Tibial artery (tissue), 4 donors: ENCODE data around the gene CHRNE.

Source experiments
- DNase-seq, 2 donors: peaks; one replicate each; pipeline ENCODE4 v3.0.0-alpha.2; 2019
- H3K27ac ChIP-seq, 2 donors: fragments of 200-600 bp; sonication (generic) in 1 of 2; 1 replicate in 1 of 2; 2 replicates in 1 of 2; pipeline ENCODE4 v1.5.1; 2018 to 2019; ENCODE audit warnings: mild to moderate bottlenecking in 1 of 2
- H3K27me3 ChIP-seq, 2 donors: fragments of 200-600 bp; sonication (generic) in 1 of 2; one replicate each; pipeline versions ENCODE4 v1.5.1 to v1.6.0; 2016 to 2019
- H3K36me3 ChIP-seq, 3 donors: fragments of 200-600 bp; sonication (generic) in 2 of 3; one replicate each; pipeline ENCODE4 v1.5.1; 2016 to 2019; ENCODE audit warnings: mild to moderate bottlenecking in 2 of 3
- H3K4me1 ChIP-seq, 4 donors: fragments of 200-600 bp; sonication (generic) in 2 of 4; 1 replicate in 3 of 4; 2 replicates in 1 of 4; pipeline ENCODE4 v1.5.1; 2016 to 2019
- H3K4me3 ChIP-seq, 2 donors: fragments of 200-600 bp; sonication (generic) in 1 of 2; 1 replicate in 1 of 2; 2 replicates in 1 of 2; pipeline ENCODE4 v1.5.1; 2018 to 2019; ENCODE audit warnings: mild to moderate bottlenecking in 2 of 2
- H3K9me3 ChIP-seq, 3 donors: fragments of 200-600 bp; sonication (generic) in 1 of 3; one replicate each; pipeline ENCODE4 v1.5.1; 2016 to 2019
- intact Hi-C: fragments of 100-400 bp; cut with DNase I; formaldehyde crosslinking; loops from one replicate; pipeline ENCODE4 v1.15.0; 2023; ENCODE audit warnings: low total_unique reads
- TF ChIP-seq, protein P1 (sequence below), 2 experiments: fragments of 200-600 bp in 1 of 2; fragments of 450-650 bp in 1 of 2; IDR thresholded peaks; one replicate each; pipeline ENCODE4 v1.5.1; 2017 to 2019; ENCODE audit warnings: antibody characterized with exemption in 2 of 2, mild to moderate bottlenecking in 1 of 2, moderate library complexity in 1 of 2

The CHRNE gene

DNA sequence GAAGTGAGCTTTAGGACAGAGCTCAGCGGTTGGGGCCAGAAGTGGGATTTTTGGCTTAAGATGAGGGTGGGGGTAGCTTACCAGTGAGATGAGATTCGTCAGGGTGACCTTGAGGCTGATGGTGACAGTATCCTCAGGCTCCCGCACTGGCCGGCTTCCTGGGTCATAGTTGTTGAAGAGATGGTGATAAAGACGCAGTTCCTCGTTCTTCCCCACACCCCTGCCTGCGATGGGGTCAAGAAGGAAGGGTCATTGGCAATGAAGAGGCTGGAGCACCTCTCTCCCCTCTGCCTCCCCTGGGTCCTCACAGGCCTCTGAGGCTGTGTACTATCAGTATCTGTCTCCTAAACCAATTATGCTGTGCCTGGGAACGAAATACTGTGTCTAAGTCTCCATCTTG is 358 bp downstream of the CHRNE start:
- TF ChIP-seq, protein P1, sequence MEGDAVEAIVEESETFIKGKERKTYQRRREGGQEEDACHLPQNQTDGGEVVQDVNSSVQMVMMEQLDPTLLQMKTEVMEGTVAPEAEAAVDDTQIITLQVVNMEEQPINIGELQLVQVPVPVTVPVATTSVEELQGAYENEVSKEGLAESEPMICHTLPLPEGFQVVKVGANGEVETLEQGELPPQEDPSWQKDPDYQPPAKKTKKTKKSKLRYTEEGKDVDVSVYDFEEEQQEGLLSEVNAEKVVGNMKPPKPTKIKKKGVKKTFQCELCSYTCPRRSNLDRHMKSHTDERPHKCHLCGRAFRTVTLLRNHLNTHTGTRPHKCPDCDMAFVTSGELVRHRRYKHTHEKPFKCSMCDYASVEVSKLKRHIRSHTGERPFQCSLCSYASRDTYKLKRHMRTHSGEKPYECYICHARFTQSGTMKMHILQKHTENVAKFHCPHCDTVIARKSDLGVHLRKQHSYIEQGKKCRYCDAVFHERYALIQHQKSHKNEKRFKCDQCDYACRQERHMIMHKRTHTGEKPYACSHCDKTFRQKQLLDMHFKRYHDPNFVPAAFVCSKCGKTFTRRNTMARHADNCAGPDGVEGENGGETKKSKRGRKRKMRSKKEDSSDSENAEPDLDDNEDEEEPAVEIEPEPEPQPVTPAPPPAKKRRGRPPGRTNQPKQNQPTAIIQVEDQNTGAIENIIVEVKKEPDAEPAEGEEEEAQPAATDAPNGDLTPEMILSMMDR (IDR thresholded peaks at IDR 0.05), result no peak
- H3K4me1 ChIP-seq, result peaks cover 0 to 45% (median 20%) of the 10 kb centered on the region in 4 donors
- DNase-seq, result no peak
- peaks cover 0 to 2% (median 0%) of the 10 kb centered on the region in 3 donors for H3K36me3 ChIP-seq
- H3K4me3 ChIP-seq, result no peak overlapping the region
- intact Hi-C loops, result no loop called here
- H3K27me3 ChIP-seq, result peaks cover 0 to 41% of the 10 kb centered on the region in 2 donors
- H3K9me3 ChIP-seq, result no peaks in the 10 kb centered on the region
- no peak overlapping the region for H3K27ac ChIP-seq

DNA sequence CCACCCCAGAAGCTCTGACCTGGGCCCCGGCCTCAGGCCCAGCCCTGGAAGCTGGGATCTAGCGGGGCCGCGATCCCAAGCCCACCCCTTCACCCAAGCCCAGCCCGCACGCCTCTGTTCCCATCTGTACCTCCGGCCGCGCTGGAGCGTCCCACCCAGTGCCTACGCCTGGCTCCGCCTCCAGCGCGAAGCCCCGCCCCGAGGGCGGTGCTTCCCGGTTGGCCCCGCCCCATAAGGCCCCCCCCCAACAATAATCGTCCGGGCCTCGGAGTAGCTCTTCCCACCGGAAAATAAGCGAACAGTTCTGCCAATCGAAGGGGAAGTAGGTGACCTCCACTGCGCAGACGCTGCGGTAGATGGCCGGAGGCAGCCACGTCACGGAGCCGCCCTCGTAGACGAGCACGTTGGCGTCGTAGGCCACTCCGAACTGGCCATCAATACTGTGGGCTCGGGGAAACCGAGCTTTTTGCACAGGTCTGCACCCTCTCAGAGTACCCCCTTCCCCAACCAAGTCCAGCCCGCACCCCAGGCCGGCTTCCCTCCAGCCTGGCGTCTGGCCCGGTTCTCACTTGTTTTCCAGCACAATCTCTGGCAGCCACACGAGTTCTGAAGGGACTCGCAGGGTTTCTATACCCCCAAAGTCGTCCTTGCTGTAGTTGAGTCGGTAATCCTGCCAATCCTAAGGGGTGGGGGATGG is 1.1 kb downstream of the CHRNE start:
- peaks cover 0 to 45% (median 20%) of the 10 kb centered on the region in 4 donors for H3K4me1 ChIP-seq
- no peak for DNase-seq
- H3K9me3 ChIP-seq, result no peaks in the 10 kb centered on the region
- H3K27ac ChIP-seq, result no peak overlapping the region
- H3K4me3 ChIP-seq, result no peak overlapping the region
- peaks cover 0 to 41% of the 10 kb centered on the region in 2 donors for H3K27me3 ChIP-seq
- TF ChIP-seq, protein P1 (IDR thresholded peaks at IDR 0.05), result no peak
- H3K36me3 ChIP-seq, result peaks cover 2 to 10% (median 5%) of the 10 kb centered on the region in 3 donors
- intact Hi-C loops, result no loop called here

DNA sequence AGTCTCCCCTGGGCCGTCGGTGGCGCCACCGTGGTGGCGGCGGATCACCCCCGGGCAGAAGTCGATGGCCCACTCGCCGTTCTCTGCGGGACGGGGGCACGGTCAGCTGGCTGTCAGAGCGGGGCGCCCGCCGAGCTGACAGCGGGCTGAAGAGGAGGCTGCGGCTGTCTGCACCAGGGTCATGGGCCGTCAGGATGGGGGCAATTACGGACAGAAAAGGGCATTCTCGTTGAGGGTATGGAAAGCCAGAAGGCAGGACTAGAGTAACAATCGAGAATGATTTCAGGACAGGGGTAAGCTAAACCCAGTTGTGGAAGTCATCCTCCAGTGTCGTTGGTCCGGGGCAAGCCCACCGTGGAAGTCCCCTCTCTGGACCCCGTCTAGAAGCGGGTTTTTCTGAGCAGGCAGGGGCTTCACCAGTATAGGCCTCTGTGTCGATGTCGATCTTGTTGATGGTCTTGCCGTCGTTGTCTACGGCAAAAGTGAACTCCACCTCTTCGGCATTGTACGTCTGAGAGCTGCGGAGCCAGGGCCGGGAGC is 1.7 kb downstream of the CHRNE start:
- no peak for DNase-seq
- peaks cover 0 to 45% (median 20%) of the 10 kb centered on the region in 4 donors for H3K4me1 ChIP-seq
- TF ChIP-seq, protein P1 (IDR thresholded peaks at IDR 0.05), result no peak

DNA sequence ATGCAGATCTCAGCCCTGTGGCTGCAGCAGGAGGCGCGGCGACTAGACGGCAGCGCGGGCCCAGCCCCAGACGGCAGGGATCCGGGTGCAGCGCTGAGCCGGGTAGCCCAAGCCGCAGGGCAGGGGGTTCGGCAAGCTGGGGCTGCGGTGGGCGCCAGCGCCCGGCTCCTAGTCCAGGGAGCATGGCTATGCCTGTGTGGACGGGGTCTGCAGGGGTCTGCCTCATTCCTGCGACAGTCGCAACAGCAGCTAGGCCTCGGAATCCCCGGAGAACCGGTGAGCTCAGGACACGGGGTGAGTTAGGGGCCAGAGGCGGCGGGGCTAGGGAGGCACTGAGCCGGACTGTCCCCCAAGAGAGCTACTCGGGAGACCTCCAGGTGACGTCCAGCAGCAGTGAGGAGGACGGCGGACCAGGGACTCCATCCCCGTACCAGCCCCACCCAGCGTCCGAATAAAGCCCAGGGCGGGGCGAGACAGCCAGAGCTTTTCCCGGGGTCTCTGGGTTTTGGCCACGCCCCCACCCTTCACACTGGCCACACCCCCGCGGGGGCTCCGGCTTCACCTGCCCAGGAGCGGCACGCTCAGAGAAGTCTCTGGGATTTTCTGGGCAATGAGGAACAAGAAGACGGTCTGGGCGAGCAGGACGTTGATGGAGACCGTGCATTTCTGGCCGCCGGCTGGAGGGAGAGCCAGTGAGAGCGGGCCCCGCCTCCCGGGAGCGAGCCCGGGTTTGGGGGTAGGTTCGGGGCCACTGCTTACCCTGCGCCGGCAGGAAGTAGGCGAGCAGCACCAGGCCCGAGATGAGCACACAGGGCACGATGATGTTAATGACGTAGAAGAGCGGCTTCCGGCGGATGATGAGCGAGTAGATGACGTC is 2.4 kb downstream of the CHRNE start:
- TF ChIP-seq, protein P1 (IDR thresholded peaks at IDR 0.05), result no peak
- H3K36me3 ChIP-seq, result peaks cover 14 to 23% (median 19%) of the 10 kb centered on the region in 3 donors
- H3K4me3 ChIP-seq, result peak overlapping the region; percentile 49 to 59
- peaks cover 0 to 41% of the 10 kb centered on the region in 2 donors for H3K27me3 ChIP-seq
- peaks cover 0 to 45% (median 20%) of the 10 kb centered on the region in 4 donors for H3K4me1 ChIP-seq
- peak overlapping the region in 1 of 2 donors; percentile 33 for H3K27ac ChIP-seq
- no peak for DNase-seq
- H3K9me3 ChIP-seq, result no peaks in the 10 kb centered on the region
- intact Hi-C loops, result no loop called here

More for the DNA sequence above, 1.7 kb downstream of the CHRNE start:
- Histone ChIP-seq H3K4me3 (peak overlapping the region in 1 of 2 donors; percentile 27), H3K27ac (no peak overlapping the region), H3K27me3 (peaks cover 0 to 41% of the 10 kb centered on the region in 2 donors), H3K9me3 (no peaks in the 10 kb centered on the region), H3K36me3 (peaks cover 8 to 16% (median 11%) of the 10 kb centered on the region in 3 donors)
- intact Hi-C loops, result no loop called here

DNA sequence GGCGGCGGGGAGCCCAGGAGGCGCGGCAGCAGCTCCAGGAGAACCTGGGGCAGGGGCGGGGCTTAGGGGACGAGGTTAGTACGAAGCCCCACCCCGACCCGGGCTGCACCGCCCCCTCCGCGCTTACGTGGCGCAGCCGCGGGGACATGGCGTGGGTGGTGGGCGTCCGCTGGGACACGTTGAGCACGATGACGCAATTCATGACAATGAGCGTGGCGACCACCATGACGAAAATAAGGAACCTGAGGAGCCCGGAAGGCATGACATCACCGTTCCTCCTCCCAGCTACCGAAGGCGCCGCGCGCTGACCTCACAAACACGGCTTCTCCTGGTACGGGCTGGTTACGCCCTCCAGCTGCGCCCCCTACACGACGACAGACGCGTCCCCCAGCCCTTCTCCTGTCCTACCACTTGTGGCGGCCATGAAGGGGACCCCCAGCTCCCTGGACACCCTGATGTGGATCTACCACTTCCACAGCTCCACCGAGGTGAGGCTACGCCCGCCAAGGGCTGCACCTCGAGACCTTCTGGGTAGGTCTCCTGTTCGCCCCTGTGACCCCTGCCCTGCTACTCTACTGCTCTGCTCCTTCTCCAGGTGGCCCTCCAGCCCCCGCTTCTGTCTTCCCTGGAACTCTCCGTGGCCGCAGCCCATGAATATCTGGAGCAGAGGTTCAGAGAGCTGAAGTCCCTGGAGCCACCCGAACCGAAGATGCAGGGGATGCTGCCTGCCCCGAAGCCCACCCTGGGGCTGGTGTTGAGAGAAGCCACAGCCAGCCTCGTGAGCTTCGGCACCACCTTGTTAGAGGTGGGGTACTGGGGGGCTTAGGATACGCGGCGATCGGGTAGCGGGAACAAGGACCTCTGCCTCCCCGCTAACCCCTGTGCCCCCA is 3.3 kb downstream of the CHRNE start, which contains the start of gene C17orf107:
TSS of gene C17orf107 (plus strand) at position 196 of the 890 bp plus-strand sequence. CDS start at position 423, 227 bp downstream.
- peaks cover 0 to 45% (median 20%) of the 10 kb centered on the region in 4 donors for H3K4me1 ChIP-seq
- peak within 1 kb of the TSS; percentile 49 to 59 for H3K4me3 ChIP-seq
- H3K27me3 ChIP-seq, result peaks cover 0 to 41% of the 10 kb centered on the region in 2 donors
- peak; percentile 76 to 88 for DNase-seq
- H3K9me3 ChIP-seq, result no peaks in the 10 kb centered on the region
- H3K27ac ChIP-seq, result peak within 1 kb of the TSS in 1 of 2 donors; percentile 33
- TF ChIP-seq, protein P1 (IDR thresholded peaks at IDR 0.05), result no peak
- peaks cover 23 to 32% (median 27%) of the 10 kb centered on the region in 3 donors for H3K36me3 ChIP-seq
- intact Hi-C loops, result no loop called here
